ENCODE results near the gene C10orf90. TPM values are rescaled to one million over a fixed set of nuclear protein-coding genes. Genes with fewer than 3 reads are reported as not detected.

Gene C10orf90
- total and polyA plus RNA-seq, 2 donors (not counting 3 experiments of a cell fraction or from before 2014, with no cell fraction given) = not detected

- Histone ChIP-seq H3K4me1 (ENCODE audit: control insufficient read depth, extremely low read depth, insufficient read depth, low read length) (no peaks in the 10 kb centered on the region), H3K4me3 (replicated peaks in 1 of 3; ENCODE audit: insufficient read depth in 1 of 3, low read depth in 1 of 3, low read length in 3 of 3) (no peak overlapping the region), H3K27ac (ENCODE audit: insufficient read depth, low read depth, low read length) (no peak overlapping the region), H3K9me3 (replicated peaks; ENCODE audit: control insufficient read depth, insufficient read depth, low read length) (no peaks in the 10 kb centered on the region), H3K27me3 (ENCODE audit: control insufficient read depth in 2 of 2, insufficient read depth in 2 of 2, low read length in 2 of 2) (peaks cover 3 to 22% of the 10 kb centered on the region in 2 experiments), H3K9me1 (replicated peaks; ENCODE audit: control insufficient read depth, extremely low read depth, insufficient read depth, low read length) (no peaks in the 10 kb centered on the region), H3K9ac (replicated peaks; ENCODE audit: extremely low read depth, insufficient read depth, low read length) (no peak overlapping the region), H2AFZ (ENCODE audit: low read depth, low read length) (no peak overlapping the region), H3K36me3 (ENCODE audit: control insufficient read depth in 2 of 2, extremely low read depth in 1 of 2, insufficient read depth in 2 of 2, low read length in 2 of 2) (no peaks in the 10 kb centered on the region), H3K79me2 (ENCODE audit: control insufficient read depth, insufficient read depth, low read length) (no peaks in the 10 kb centered on the region), H4K20me1 (replicated peaks; ENCODE audit: control insufficient read depth, extremely low read depth, insufficient read depth, low read length) (no peaks in the 10 kb centered on the region), H3K4me2 (ENCODE audit: insufficient read depth, low read length) (no peak overlapping the region)
- POLR2A ChIA-PET = no interaction called here
- CTCF ChIA-PET = no interaction called here
- intact Hi-C loops (cut with micrococcal nuclease) (no loop called here), dilution Hi-C loops (cut with MboI; ENCODE audit: extremely low pct_ligation_motif_present, low sequenced_read_pairs) (no loop called here)
- no peak for DNase-seq (ENCODE audit: low read depth, low spot score)
- BruUV-seq (replicated peaks) = no TSS peak
- TF ChIP-seq MYC (IDR thresholded peaks at IDR 0.05; ENCODE audit: low read depth, low read length) (no peak), MAX (IDR thresholded peaks at IDR 0.05; ENCODE audit: insufficient read depth, insufficient read length) (no peak), POLR2A (IDR thresholded peaks at IDR 0.05; ENCODE audit: low read depth, low read length) (no peak), FOS (IDR thresholded peaks at IDR 0.05; ENCODE audit: borderline replicate concordance, insufficient read depth, low read length) (no peak), JUN (IDR thresholded peaks at IDR 0.05; ENCODE audit: borderline replicate concordance, insufficient read depth, insufficient read length, low read depth) (no peak), EZH2 (IDR thresholded peaks at IDR 0.05; ENCODE audit: borderline replicate concordance, low read depth, low read length, severe bottlenecking) (no peak), CTCF (IDR thresholded peaks at IDR 0.05; ENCODE audit: extremely low read depth in 1 of 2, insufficient read depth in 1 of 2, low read depth in 1 of 2, low read length in 2 of 2) (no peak), GATA2 (IDR thresholded peaks at IDR 0.05; ENCODE audit: insufficient read depth, insufficient read length, low read depth, low read length) (no peak)
- no peak for FAIRE-seq
These were observed 279.2 kb downstream of the C10orf90 start for GRCh38 chr10:126391192-126391885.
